Measurements from ENCODE around the gene CRHR1.

The CRHR1 gene

GRCh38 chr17:45883063-45883462, 98.9 kb downstream of the CRHR1 start:
- no peaks in the 10 kb centered on the region for H3K4me1 ChIP-seq (ENCODE audit: insufficient read depth, low read length)
- H3K79me2 ChIP-seq (ENCODE audit: insufficient read depth, low read length): no peaks in the 10 kb centered on the region
- no peak overlapping the region for H3K27ac ChIP-seq (ENCODE audit: low read length)
- no peak for DNase-seq
- no peak for ATAC-seq (ENCODE audit: insufficient read depth, low read depth)
- H3K36me3 ChIP-seq (ENCODE audit: insufficient read depth, low read length): no peaks in the 10 kb centered on the region
- no peak for TF ChIP-seq CTCF (IDR thresholded peaks at IDR 0.05; ENCODE audit: borderline replicate concordance, extremely low read depth, low read length, poor library complexity, severe bottlenecking)
- TF ChIP-seq EZH2 (IDR thresholded peaks at IDR 0.05; ENCODE audit: borderline replicate concordance, low read depth, low read length, severe bottlenecking): no peak
- H2AFZ ChIP-seq (ENCODE audit: low read depth, low read length): no peak overlapping the region
- H4K20me1 ChIP-seq (ENCODE audit: insufficient read depth, low read length): 0 out of 2 replicates have a peak, but pooled peaks cover 2% of the 10 kb centered on the region
- no peak overlapping the region for H3K4me3 ChIP-seq (ENCODE audit: low read depth in 1 of 2, low read length in 2 of 2)
- no peak overlapping the region for H3K9ac ChIP-seq (ENCODE audit: low read depth, low read length)
- no peaks in the 10 kb centered on the region for H3K9me3 ChIP-seq (ENCODE audit: insufficient read depth, low read length, severe bottlenecking)
- H3K4me2 ChIP-seq (ENCODE audit: insufficient read depth, low read length): no peak overlapping the region
- H3K27me3 ChIP-seq (ENCODE audit: insufficient read depth, low read length, poor library complexity): peaks cover 5% of the 10 kb centered on the region
